HEK293T (cell line): ENCODE results near the gene FLCN.

Experiments used
- CTCF ChIA-PET: fragments of 350-600 bp; formaldehyde crosslinking; extraction: SDS; loops from one replicate; lab custom pipeline; 2021; ENCODE audit warnings: antibody characterized with exemption, inconsistent platforms; lab: Yijun Ruan, JAX
- POLR2A ChIA-PET: fragments of 350-600 bp; formaldehyde crosslinking; extraction: SDS; loops from one replicate; lab custom pipeline; 2020; ENCODE audit warnings: antibody characterized with exemption, inconsistent platforms; lab: Yijun Ruan, JAX
- DNase-seq: peaks from one replicate; pipeline ENCODE4 v3.0.0; 2012; ENCODE audit warnings: mixed read lengths; ENCODE audit errors: extremely low spot score
- ARNT ChIP-seq: fragments of 450-650 bp; IDR thresholded peaks from 2 replicates; pipeline ENCODE4 v1.6.1; 2017; ENCODE audit warnings: mild to moderate bottlenecking
- BHLHE40 ChIP-seq: fragments of 450-650 bp; IDR thresholded peaks from 2 replicates; pipeline ENCODE4 v1.6.1; 2016; ENCODE audit warnings: mild to moderate bottlenecking, moderate library complexity, borderline replicate concordance
- CTBP1 ChIP-seq: fragments of 450-650 bp; IDR thresholded peaks from 2 replicates; pipeline ENCODE4 v1.6.1; 2016; ENCODE audit warnings: borderline replicate concordance
- ELF4 ChIP-seq: fragments of 450-650 bp; IDR thresholded peaks from 2 replicates; pipeline ENCODE4 v1.6.1; 2017; ENCODE audit warnings: antibody characterized with exemption
- FOXA1 ChIP-seq: fragments of 450-650 bp; IDR thresholded peaks from 2 replicates; pipeline ENCODE4 v1.6.1; 2016; ENCODE audit warnings: mild to moderate bottlenecking
- FOXK2 ChIP-seq: fragments of 450-650 bp; IDR thresholded peaks from 2 replicates; pipeline ENCODE4 v1.6.1; 2016; ENCODE audit warnings: mild to moderate bottlenecking
- FOXM1 ChIP-seq: fragments of 450-650 bp; IDR thresholded peaks from 2 replicates; pipeline ENCODE4 v1.6.1; 2017; ENCODE audit warnings: mild to moderate bottlenecking, borderline replicate concordance
- HDGF ChIP-seq: fragments of 450-650 bp; IDR thresholded peaks from 2 replicates; pipeline ENCODE4 v1.6.1; 2017; ENCODE audit warnings: antibody characterized with exemption, borderline replicate concordance
- L3MBTL2 ChIP-seq: fragments of 450-650 bp; conservative IDR thresholded peaks from 2 replicates; pipeline ENCODE4 v1.6.1; 2016; ENCODE audit warnings: mild to moderate bottlenecking
- LEF1 ChIP-seq: fragments of 450-650 bp; IDR thresholded peaks from 2 replicates; pipeline ENCODE4 v1.6.1; 2017; ENCODE audit warnings: mild to moderate bottlenecking, borderline replicate concordance
- NFRKB ChIP-seq: fragments of 450-650 bp; IDR thresholded peaks from 2 replicates; pipeline ENCODE4 v1.6.1; 2016; ENCODE audit warnings: mild to moderate bottlenecking, moderate library complexity
- PKNOX1 ChIP-seq: fragments of 450-650 bp; IDR thresholded peaks from 2 replicates; pipeline ENCODE4 v1.6.1; 2016
- SP1 ChIP-seq: fragments of 450-650 bp; IDR thresholded peaks from 2 replicates; pipeline ENCODE4 v1.6.1; 2017
- SUZ12 ChIP-seq: fragments of 450-650 bp; IDR thresholded peaks from 2 replicates; pipeline ENCODE4 v1.6.1; 2016; ENCODE audit warnings: mild to moderate bottlenecking
- TARDBP ChIP-seq: fragments of 450-650 bp; IDR thresholded peaks from 2 replicates; pipeline ENCODE4 v1.6.1; 2016
- ZNF384 ChIP-seq: fragments of 450-650 bp; IDR thresholded peaks from 2 replicates; pipeline ENCODE4 v1.6.1; 2016

The FLCN gene

GRCh38 chr17:17170346-17170985 lies 66.5 kb downstream of the FLCN start:
- POLR2A ChIA-PET = no interaction called here
- TF ChIP-seq SP1 = no peak
- TF ChIP-seq FOXM1 = no peak
- TF ChIP-seq TARDBP = no peak
- no peak for TF ChIP-seq SUZ12
- no peak for TF ChIP-seq CTBP1
- CTCF ChIA-PET = interaction anchor here (0.8 kb wide), 1 partner anchor 29 kb away, joined by 3 read pairs; no protein-coding TSS in a partner anchor
- DNase-seq = no peak

DNA sequence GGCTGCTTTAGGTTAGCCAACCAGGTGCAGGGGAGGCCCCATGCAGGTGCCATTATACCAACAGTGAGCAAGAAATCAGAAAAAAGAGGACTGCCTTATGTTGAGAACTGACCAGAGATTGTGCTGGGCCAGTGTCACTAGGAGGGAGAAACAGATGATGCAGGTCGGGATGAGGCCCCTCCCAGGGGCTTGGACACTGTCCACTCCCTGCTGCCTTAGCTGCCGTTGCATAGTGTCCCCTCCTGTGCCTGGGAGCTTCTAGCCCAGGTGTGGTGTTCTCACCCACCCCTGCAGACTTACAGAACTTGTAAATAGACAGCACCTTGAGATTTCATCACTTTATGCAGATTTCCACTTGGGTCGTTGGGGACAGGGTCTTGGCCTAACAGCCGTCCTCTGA lies 67.6 kb downstream of the FLCN start:
- TF ChIP-seq SP1 (no peak), FOXA1 (no peak), L3MBTL2 (no peak), CTBP1 (no peak), LEF1 (no peak), BHLHE40 (no peak), ZNF384 (no peak), FOXM1 (no peak), PKNOX1 (no peak), SUZ12 (no peak), ARNT (no peak), TARDBP (no peak), HDGF (no peak), ELF4 (no peak), FOXK2 (no peak), NFRKB (no peak)
- no peak for DNase-seq
- POLR2A ChIA-PET = interaction anchor here (0.8 kb wide), 1 partner anchor 16 kb away, joined by 3 read pairs; no protein-coding TSS in a partner anchor
- CTCF ChIA-PET = no interaction called here

GRCh38 chr17:17168401-17168800 lies 68.6 kb downstream of the FLCN start:
- ChIA-PET POLR2A (interaction anchor here (0.8 kb wide), 1 partner anchor 15 kb away, joined by 3 read pairs; no protein-coding TSS in a partner anchor), CTCF (no interaction called here)
- no peak for DNase-seq
- no peak for TF ChIP-seq ARNT
- TF ChIP-seq SP1 = no peak

DNA sequence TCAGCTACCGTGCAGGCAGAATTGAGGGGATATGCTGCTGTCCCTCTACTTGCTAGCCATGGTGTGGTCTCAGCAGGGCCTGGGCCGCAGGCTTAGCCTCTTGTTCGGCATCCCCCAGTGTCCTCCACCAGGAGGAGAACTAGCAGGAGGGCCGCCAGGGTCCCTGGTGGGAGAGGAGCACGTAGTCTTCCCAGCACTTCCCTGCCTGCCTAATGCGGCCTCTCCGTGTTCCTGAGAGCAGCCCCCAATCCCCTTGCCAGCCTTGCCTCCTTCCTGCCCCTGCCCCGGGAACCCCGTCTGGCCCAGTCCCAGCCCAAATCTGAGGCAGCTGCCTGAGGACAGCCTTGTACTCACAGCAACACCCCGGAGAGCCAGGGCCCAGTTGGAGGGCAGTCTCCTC lies 69.0 kb downstream of the FLCN start:
- ChIA-PET POLR2A (no interaction called here), CTCF (no interaction called here)
- TF ChIP-seq FOXM1 = no peak
- TF ChIP-seq ZNF384 = no peak
- no peak for TF ChIP-seq SP1
- no peak for TF ChIP-seq L3MBTL2
- no peak for TF ChIP-seq FOXA1
- no peak for TF ChIP-seq ARNT
- TF ChIP-seq BHLHE40 = no peak
- no peak for TF ChIP-seq TARDBP
- no peak for TF ChIP-seq FOXK2
- no peak for TF ChIP-seq NFRKB
- TF ChIP-seq LEF1 = no peak
- no peak for TF ChIP-seq HDGF
- TF ChIP-seq ELF4 = no peak
- TF ChIP-seq SUZ12 = no peak
- no peak for DNase-seq

GRCh38 chr17:17167356-17167755 lies 69.6 kb downstream of the FLCN start:
- POLR2A ChIA-PET = no interaction called here
- TF ChIP-seq SUZ12 = no peak
- no peak for TF ChIP-seq HDGF
- TF ChIP-seq CTBP1 = no peak
- no peak for TF ChIP-seq FOXM1
- DNase-seq = no peak
- CTCF ChIA-PET = interaction anchor here (0.6 kb wide), 1 partner anchor 10 kb away, joined by 4 read pairs; no protein-coding TSS in a partner anchor

GRCh38 chr17:17166446-17166845 lies 70.5 kb downstream of the FLCN start:
- ChIA-PET CTCF (no interaction called here), POLR2A (no interaction called here)
- DNase-seq = no peak
- no peak for TF ChIP-seq PKNOX1
- TF ChIP-seq ARNT = no peak
- no peak for TF ChIP-seq ELF4
- no peak for TF ChIP-seq FOXM1
- no peak for TF ChIP-seq LEF1
- TF ChIP-seq FOXA1 = no peak
- TF ChIP-seq TARDBP = no peak
- no peak for TF ChIP-seq L3MBTL2
- no peak for TF ChIP-seq SP1
- no peak for TF ChIP-seq FOXK2
- TF ChIP-seq NFRKB = no peak
- TF ChIP-seq HDGF = no peak
- no peak for TF ChIP-seq ZNF384
- no peak for TF ChIP-seq SUZ12
- TF ChIP-seq CTBP1 = no peak

DNA sequence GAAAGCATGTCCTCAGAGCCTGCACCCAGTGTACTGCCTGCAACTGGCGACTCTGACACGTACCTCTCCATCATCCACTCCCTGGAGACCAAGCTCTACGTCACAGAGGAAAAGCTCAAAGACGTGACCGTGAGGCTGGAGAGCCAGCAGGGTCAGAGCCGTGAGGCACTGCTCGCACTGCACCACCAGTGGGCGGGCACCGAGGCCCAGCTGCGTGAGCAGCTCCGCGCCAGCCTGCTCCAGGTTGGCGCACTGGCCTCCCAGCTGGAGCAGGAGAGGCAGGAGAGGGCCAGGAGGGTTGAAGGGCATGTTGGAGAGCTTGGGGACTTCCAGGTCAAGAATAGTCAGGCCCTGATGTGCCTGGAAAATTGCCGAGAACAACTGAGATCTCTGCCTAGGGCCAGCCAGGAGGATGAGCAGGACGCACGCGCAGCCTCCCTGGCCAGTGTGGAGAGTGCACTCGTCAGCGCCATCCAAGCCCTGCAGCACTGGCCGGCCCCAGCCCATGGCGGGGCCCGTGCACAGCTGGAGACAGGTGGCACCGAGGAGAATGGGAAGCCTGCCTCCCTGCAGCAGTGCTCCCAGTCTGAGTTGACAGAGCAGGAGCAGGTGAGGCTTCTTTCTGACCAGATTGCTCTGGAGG lies 71.2 kb downstream of the FLCN start:
- ChIA-PET POLR2A (no interaction called here), CTCF (no interaction called here)
- no peak for DNase-seq
- TF ChIP-seq ELF4 = no peak
- no peak for TF ChIP-seq FOXM1
- no peak for TF ChIP-seq L3MBTL2
- no peak for TF ChIP-seq FOXA1
- no peak for TF ChIP-seq CTBP1
- no peak for TF ChIP-seq BHLHE40
- no peak for TF ChIP-seq TARDBP
- no peak for TF ChIP-seq LEF1
- TF ChIP-seq SUZ12 = no peak
- TF ChIP-seq FOXK2 = no peak
- no peak for TF ChIP-seq SP1
- TF ChIP-seq PKNOX1 = no peak
